ENCODE results near the gene SPIRE2. TPM values are rescaled to one million over a fixed set of nuclear protein-coding genes. Genes with fewer than 3 reads are reported as not detected.

Gene SPIRE2
- total and polyA plus RNA-seq, 2 of the 13 experiments (the other 11 are each of a cell fraction or from before 2014, with no cell fraction given) = 13.3 to 37.5 TPM

- TF ChIP-seq AFF4 (CRISPR knock-in tag; IDR thresholded peaks at IDR 0.05) (peak; percentile 60; the same call in 1 of the 2 replicates), U2AF1 (optimal IDR thresholded peaks at IDR 0.05; ENCODE audit: low read depth, low read length) (peak; percentile 70), ZNF431 (CRISPR knock-in tag; IDR thresholded peaks at IDR 0.05; ENCODE audit: borderline replicate concordance, low read depth) (peak; percentile 92), ZNF891 (CRISPR knock-in tag; IDR thresholded peaks at IDR 0.05) (peak; percentile 37; the same call in 1 of the 2 replicates), HNRNPH1 (optimal IDR thresholded peaks at IDR 0.05; ENCODE audit: low read depth, low read length) (peak; percentile 20), ZNF329 (CRISPR knock-in tag; IDR thresholded peaks at IDR 0.05; ENCODE audit: low read depth) (no peak), ELF4 (CRISPR knock-in tag; IDR thresholded peaks at IDR 0.05; ENCODE audit: borderline replicate concordance) (no peak), ZFP82 (CRISPR knock-in tag; IDR thresholded peaks at IDR 0.05; ENCODE audit: borderline replicate concordance) (no peak), YEATS2 (CRISPR knock-in tag; IDR thresholded peaks at IDR 0.05; ENCODE audit: borderline replicate concordance) (peak; percentile 43; the same call in 1 of the 2 replicates), SMARCE1 (IDR thresholded peaks at IDR 0.05; ENCODE audit: borderline replicate concordance) (no peak), ZNF660 (CRISPR knock-in tag; IDR thresholded peaks at IDR 0.05; ENCODE audit: borderline replicate concordance, low read depth) (0 out of 2 replicates have a peak, but pooled peaks have one; percentile 83), GFI1 (CRISPR knock-in tag; IDR thresholded peaks at IDR 0.05; ENCODE audit: borderline replicate concordance) (no peak; the same call in 1 of the 2 replicates), NRL (CRISPR knock-in tag; IDR thresholded peaks at IDR 0.05; ENCODE audit: borderline replicate concordance) (peak; percentile 97), ZSCAN5A (CRISPR knock-in tag; IDR thresholded peaks at IDR 0.05; ENCODE audit: borderline replicate concordance) (no peak; the same call in 1 of the 2 replicates), ZNF441 (CRISPR knock-in tag; IDR thresholded peaks at IDR 0.05; ENCODE audit: borderline replicate concordance) (peak; percentile 33; the same call in 1 of the 2 replicates), ZNF232 (CRISPR knock-in tag; IDR thresholded peaks at IDR 0.05; ENCODE audit: borderline replicate concordance) (peak; percentile 89; the same call in 1 of the 2 replicates), ZFP36L2 (CRISPR knock-in tag; IDR thresholded peaks at IDR 0.05) (no peak), NFKBIZ (CRISPR knock-in tag; IDR thresholded peaks at IDR 0.05) (peak; percentile 78), MBD4 (IDR thresholded peaks at IDR 0.05; ENCODE audit: borderline replicate concordance, low read length) (no peak), ZNF747 (CRISPR knock-in tag; IDR thresholded peaks at IDR 0.05; ENCODE audit: borderline replicate concordance) (peak; percentile 86; the same call in 1 of the 2 replicates)
- TF ChIP-seq, protein P1, sequence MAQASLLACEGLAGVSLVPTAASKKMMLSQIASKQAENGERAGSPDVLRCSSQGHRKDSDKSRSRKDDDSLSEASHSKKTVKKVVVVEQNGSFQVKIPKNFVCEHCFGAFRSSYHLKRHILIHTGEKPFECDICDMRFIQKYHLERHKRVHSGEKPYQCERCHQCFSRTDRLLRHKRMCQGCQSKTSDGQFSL (CRISPR knock-in tag; IDR thresholded peaks at IDR 0.05) = peak; percentile 64; the same call in 1 of the 2 replicates
- TF ChIP-seq, protein P2, sequence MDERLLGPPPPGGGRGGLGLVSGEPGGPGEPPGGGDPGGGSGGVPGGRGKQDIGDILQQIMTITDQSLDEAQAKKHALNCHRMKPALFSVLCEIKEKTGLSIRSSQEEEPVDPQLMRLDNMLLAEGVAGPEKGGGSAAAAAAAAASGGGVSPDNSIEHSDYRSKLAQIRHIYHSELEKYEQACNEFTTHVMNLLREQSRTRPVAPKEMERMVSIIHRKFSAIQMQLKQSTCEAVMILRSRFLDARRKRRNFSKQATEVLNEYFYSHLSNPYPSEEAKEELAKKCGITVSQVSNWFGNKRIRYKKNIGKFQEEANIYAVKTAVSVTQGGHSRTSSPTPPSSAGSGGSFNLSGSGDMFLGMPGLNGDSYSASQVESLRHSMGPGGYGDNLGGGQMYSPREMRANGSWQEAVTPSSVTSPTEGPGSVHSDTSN (CRISPR knock-in tag; IDR thresholded peaks at IDR 0.05) = no peak
These were observed 87.3 kb downstream of the SPIRE2 start (continued) for GRCh38 chr16:89915303-89916232.

All from HepG2 (cell line).